GM10248 (cell line): ENCODE results near the gene ANP32E.
"Not testable (repeated sequence)": the region's sequence is repeated elsewhere in the genome, so short reads cannot be mapped to it uniquely, and the experiment has no call there.

Experiments
- CTCF ChIA-PET: fragments of 300-600 bp; sonication (Branson Sonifier 250); formaldehyde crosslinking; extraction: SDS; loops from one replicate; lab custom pipeline; 2021; ENCODE audit warnings: antibody characterized with exemption; lab: Yijun Ruan, JAX
- POLR2A ChIA-PET: fragments of 350-650 bp; sonication (Branson Sonifier 250); formaldehyde crosslinking; extraction: SDS; loops from one replicate; lab custom pipeline; 2020; ENCODE audit warnings: antibody characterized with exemption; lab: Yijun Ruan, JAX
- DNase-seq: peaks from one replicate; pipeline ENCODE4 v3.0.0; 2012; ENCODE audit errors: extremely low spot score
- TF ChIP-seq, protein P1 (sequence below): IDR thresholded peaks from 2 replicates; pipeline ENCODE4 v1.5.1; 2012; ENCODE audit warnings: mild to moderate bottlenecking, low read depth; ENCODE audit errors: extremely low read depth, missing control alignments, control extremely low read depth

Gene ANP32E

DNA sequence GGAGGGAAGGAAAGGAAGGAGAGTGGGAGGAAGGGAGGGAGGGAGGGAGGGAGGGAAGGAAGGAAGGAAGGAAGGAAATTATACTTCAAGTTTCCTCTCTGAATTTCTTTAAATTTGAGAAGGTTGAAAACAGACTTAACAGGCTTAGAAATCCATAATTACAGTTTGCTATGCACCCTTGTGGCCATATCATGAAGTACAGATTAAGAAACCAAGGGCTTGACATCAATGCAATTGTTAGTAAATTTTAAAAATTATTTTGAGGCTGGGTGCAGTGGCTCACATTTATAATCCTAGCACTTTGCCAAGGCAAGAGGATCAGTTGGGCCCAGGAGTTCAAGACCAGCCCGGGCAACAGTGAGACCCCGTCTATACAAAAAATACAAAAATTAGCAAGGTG lies 14.4 kb downstream of the ANP32E start:
- CTCF ChIA-PET: no interaction called here

DNA sequence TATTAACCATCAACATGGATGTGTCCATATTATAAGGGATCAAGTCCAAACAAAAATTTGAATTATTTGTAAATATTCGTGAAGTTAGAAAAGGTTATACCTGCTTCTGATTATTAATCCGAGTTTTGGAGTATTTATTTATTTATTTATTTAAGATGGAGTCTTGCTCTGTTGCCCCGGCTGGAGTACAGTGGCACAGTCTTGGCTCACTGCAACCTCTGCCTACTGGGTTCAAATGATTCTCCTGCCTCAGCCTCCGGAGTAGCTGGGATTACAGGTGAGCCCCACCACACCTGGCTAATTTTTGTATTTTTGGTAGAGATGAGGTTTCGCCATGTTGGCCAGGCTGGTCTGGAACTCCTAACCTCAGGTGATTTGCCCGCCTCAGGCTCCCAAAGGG lies 20.1 kb downstream of the ANP32E start:
- POLR2A ChIA-PET, DNase-seq: not testable (repeated sequence)
- CTCF ChIA-PET: interaction anchor here (0.7 kb wide), 1 partner anchor 10 kb away, joined by 3 read pairs; no protein-coding TSS in a partner anchor

More for the DNA sequence above, 14.4 kb downstream of the ANP32E start:
- POLR2A ChIA-PET: no interaction called here
- no peak for DNase-seq
- TF ChIP-seq, protein P1, sequence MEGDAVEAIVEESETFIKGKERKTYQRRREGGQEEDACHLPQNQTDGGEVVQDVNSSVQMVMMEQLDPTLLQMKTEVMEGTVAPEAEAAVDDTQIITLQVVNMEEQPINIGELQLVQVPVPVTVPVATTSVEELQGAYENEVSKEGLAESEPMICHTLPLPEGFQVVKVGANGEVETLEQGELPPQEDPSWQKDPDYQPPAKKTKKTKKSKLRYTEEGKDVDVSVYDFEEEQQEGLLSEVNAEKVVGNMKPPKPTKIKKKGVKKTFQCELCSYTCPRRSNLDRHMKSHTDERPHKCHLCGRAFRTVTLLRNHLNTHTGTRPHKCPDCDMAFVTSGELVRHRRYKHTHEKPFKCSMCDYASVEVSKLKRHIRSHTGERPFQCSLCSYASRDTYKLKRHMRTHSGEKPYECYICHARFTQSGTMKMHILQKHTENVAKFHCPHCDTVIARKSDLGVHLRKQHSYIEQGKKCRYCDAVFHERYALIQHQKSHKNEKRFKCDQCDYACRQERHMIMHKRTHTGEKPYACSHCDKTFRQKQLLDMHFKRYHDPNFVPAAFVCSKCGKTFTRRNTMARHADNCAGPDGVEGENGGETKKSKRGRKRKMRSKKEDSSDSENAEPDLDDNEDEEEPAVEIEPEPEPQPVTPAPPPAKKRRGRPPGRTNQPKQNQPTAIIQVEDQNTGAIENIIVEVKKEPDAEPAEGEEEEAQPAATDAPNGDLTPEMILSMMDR: peak; percentile 43

DNA sequence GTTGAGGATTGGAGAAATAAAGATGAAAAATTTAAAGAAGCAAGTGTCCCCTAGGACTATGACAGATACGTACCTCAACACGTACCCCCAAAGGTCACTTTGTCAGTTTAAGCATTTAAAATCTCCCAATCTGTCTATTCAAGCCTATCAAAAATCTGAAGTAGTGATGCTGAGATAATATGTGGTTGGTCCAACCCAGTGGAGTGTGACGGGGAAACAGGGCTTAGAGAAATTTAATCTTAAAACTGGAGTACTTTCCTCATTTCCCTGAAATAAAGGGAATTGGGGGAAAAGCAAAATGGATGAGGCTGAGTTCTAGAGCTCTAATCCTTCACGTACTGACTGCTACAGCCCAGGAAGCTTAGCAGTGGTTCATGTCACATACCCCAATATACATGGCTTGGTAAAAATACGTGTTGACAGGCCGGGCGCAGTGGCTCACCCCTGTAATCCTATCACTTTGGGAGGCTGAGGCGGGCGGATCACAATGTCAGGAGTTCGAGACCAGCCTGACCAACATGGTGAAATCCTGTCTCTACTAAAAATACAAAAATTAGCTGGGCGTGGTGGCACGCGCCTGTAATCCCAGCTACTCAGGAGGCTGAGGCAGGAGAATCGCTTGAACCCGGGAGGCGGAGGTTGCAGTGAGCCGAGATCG lies 21.7 kb downstream of the ANP32E start:
- CTCF ChIA-PET: interaction anchor here (0.9 to 1.6 kb wide), 4 partner anchors 11 to 43 kb away, joined by 3 to 5 read pairs (median 3); no protein-coding TSS in a partner anchor
- DNase-seq: not testable (repeated sequence)

DNA sequence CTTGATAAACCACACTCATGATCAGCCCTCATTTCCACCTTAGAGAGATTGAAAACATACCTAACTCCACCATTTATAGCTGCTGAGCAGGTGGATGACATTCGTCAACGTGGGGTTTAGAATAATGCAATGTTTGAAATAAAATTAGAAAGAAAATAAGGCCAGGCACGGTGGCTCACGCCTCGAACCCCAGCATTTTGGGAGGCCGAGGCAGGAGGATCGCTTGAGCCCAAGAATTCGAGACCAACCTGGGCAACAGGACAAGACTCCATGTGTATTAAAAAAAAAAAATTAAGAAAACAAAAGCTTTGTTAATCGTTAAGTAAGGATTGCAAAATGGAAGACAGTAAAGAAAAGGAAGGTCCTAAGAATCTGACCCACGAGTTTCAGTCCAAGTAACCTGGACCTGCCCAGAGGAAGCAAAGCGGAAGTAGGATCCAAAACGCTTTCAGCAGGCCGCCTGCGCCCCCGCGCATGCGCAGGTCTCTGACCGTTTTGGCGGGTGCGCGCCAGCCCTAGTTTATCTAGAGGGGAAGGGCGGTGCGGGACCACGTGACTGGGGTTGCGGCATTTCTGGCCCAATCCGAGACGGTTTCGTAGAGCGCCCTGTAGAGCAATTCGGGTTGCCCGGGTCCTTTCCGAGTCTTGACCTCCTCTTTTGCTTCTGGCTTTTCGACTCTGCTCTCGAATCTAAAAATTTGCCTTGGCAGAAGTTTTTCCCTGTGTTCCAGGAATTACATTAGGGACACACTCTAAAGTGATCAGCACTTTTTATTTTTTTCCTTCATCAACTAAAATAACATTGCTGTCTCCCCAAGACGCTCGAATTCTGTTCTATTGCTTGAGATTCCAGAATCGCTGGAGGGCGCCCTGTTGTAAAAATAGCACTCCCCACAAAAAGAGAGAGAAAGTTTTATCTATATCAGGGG lies 22.5 kb downstream of the ANP32E start:
- TF ChIP-seq, protein P1: peak; percentile 49

More for the DNA sequence above, 21.7 kb downstream of the ANP32E start:
- POLR2A ChIA-PET: not testable (repeated sequence)

DNA sequence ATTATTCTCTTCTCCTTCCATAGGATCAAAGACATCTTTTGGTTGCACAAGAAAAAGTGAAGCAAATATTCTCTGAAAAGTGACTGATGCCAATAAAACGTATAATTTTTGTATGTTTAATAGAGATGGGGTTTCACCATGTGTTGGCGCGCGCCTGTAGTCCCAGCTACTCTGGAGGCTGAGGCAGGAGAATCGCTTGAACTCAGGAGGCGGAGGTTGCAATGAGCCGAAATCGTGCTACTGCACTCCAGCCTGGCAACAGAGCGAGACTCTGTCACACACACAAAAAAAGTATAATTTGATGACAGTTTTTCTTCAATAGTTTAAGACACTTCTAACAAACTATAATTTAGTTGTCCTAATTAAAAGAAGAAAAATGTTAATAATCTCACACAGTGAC lies 23.8 kb downstream of the ANP32E start:
- TF ChIP-seq, protein P1: no peak
- DNase-seq: no peak
- ChIA-PET POLR2A (no interaction called here), CTCF (no interaction called here)

More for the DNA sequence above, 22.5 kb downstream of the ANP32E start:
- POLR2A ChIA-PET: no interaction called here
- DNase-seq: peak; percentile 94
- CTCF ChIA-PET: interaction anchor here (0.9 to 1.6 kb wide), 2 partner anchors 12 to 14 kb away, joined by 3 to 5 read pairs; no protein-coding TSS in a partner anchor

DNA sequence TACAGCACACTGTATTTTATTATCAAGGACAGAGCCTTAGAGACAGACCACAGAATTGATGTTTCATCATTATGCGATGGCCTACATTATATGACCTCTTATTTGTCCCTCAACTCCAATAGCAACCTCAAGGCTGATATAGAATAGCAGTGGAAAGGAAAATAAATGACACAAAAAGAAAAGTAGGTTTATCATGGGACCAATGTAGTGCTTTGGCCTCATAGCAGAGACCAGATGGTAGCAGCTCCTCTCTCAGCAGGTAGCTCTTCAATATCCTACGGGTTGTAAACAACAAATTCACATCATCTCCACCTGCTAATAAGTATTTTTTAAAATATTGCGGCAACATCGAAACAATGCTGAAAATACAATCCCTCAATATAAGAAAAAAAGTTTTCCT lies 25.2 kb downstream of the ANP32E start:
- TF ChIP-seq, protein P1: no peak
- ChIA-PET CTCF (interaction anchor here (1.0 kb wide), 1 partner anchor 9 kb away, joined by 4 read pairs; no protein-coding TSS in a partner anchor), POLR2A (no interaction called here)
- DNase-seq: no peak

DNA sequence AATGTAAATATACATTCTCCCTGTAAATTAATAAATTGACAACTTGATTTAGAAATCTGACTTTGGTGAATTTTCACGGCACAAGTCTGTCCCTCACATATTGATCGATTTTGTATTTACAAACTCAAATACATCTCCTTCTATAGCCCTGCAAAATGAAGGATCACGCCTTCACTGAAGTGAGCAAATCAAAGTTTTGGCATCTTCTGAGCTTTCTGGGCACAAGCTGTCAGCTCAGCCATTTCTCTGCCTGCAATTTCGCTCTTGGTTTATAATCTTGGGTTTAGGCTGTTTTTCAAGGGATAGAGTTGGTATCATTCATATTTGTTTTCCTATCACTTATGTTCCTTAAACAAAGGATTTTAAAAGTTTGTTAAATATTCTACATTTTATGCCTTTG lies 25.8 kb downstream of the ANP32E start:
- ChIA-PET POLR2A (no interaction called here), CTCF (interaction anchor here (1.0 kb wide), 1 partner anchor 9 kb away, joined by 4 read pairs; no protein-coding TSS in a partner anchor)
- no peak for DNase-seq
- TF ChIP-seq, protein P1: no peak

DNA sequence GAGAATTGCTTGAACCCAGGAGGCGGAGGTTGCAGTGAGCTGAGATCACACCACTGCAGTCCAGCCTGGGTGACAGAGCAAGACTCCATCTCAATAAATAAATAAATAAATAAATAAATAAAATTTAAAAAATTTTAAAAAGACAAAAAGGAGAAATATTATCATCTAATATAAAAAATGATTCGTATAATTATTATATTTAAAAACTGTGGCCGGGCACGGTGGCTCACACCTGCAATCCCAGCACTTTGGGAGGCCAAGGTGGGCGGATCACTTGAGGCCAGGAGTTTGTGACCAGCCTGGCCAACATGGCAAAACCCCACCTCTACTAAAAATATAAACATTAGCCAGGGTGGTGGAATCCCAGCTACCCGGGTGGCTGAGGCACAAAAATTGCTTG lies 27.5 kb downstream of the ANP32E start:
- CTCF ChIA-PET: interaction anchor here (1.1 to 2.9 kb wide), 3 partner anchors 16 to 40 kb away, joined by 3 to 13 read pairs (median 4); no protein-coding TSS in a partner anchor
- POLR2A ChIA-PET, DNase-seq: not testable (repeated sequence)
